SK-N-SH (cell line): ENCODE data around the gene RPL39L. TPM values are rescaled to one million over a fixed set of nuclear protein-coding genes. Genes with fewer than 3 reads are reported as not detected.

ENCODE experiments used
- CTCF ChIA-PET: fragments of 300-600, 350-600 bp; formaldehyde crosslinking; extraction: SDS; loops from one replicate; lab custom pipeline; 2021; lab: Yijun Ruan, JAX
- POLR2A ChIA-PET: fragments of 350-600 bp; sonication (Branson Sonifier 250); formaldehyde crosslinking; extraction: SDS; loops from one replicate; lab custom pipeline; 2020; ENCODE audit warnings: antibody characterized with exemption, inconsistent platforms; lab: Yijun Ruan, JAX
- DNase-seq: peaks from one replicate; pipeline ENCODE4 v3.0.0; 2012
- H2AFZ ChIP-seq: fragments of 200-600 bp; sonication (generic); 2 replicates; pipeline ENCODE4 v1.8.1; 2016; ENCODE audit warnings: antibody characterized with exemption, mild to moderate bottlenecking, low read depth
- H3F3A ChIP-seq: fragments of 200-600 bp; sonication (generic); replicated peaks from 2 replicates; pipeline ENCODE3; 2016; ENCODE audit warnings: antibody characterized with exemption, mild to moderate bottlenecking; ENCODE audit not compliant: insufficient read depth
- H3K27ac ChIP-seq, 2 experiments: fragments of 200-500 bp in 1 of 2; fragments of 200-600 bp in 1 of 2; sonication (Bioruptor generic) in 1 of 2; sonication (generic), shearing (Covaris generic) in 1 of 2; 2 replicates each; pipeline versions ENCODE4 v1.5.1 to v1.6.1; 2014 to 2016; ENCODE audit warnings: low read depth in 2 of 2, inconsistent platforms in 1 of 2, low read length in 1 of 2, mild to moderate bottlenecking in 1 of 2, mixed read lengths in 1 of 2
- H3K27me3 ChIP-seq: fragments of 200-600 bp; sonication (generic), shearing (Covaris generic); 2 replicates; pipeline ENCODE4 v1.6.1; 2016; ENCODE audit warnings: mixed run types; ENCODE audit not compliant: insufficient read depth
- H3K36me3 ChIP-seq, 2 experiments: fragments of 200-500 bp in 1 of 2; fragments of 200-600 bp in 1 of 2; sonication (Bioruptor generic) in 1 of 2; sonication (generic) in 1 of 2; replicated peaks in 1 of 2; 2 replicates each; pipeline versions ENCODE3 to v1.5.1; 2014 to 2016; ENCODE audit warnings: low read length in 1 of 2, mild to moderate bottlenecking in 1 of 2; ENCODE audit not compliant: insufficient read depth in 2 of 2, control insufficient read depth in 1 of 2
- H3K4me1 ChIP-seq, 2 experiments: fragments of 200-500 bp in 1 of 2; fragments of 200-600 bp in 1 of 2; sonication (Bioruptor generic) in 1 of 2; sonication (generic), shearing (Covaris generic) in 1 of 2; 2 replicates each; pipeline versions ENCODE4 v1.5.1 to v1.6.1; 2014 to 2016; ENCODE audit warnings: low read depth in 1 of 2, low read length in 1 of 2, mixed run types in 1 of 2; ENCODE audit not compliant: insufficient read depth in 2 of 2, control insufficient read depth in 1 of 2
- H3K4me2 ChIP-seq: fragments of 200-600 bp; sonication (generic), shearing (Covaris generic); 2 replicates; pipeline ENCODE4 v1.6.1; 2017; ENCODE audit warnings: mixed run types
- H3K4me3 ChIP-seq, 2 experiments: fragments of 200-500 bp in 1 of 2; fragments of 200-600 bp in 1 of 2; sonication (Bioruptor generic) in 1 of 2; sonication (generic), shearing (Covaris generic) in 1 of 2; 2 replicates each; pipeline versions ENCODE4 v1.5.1 to v1.8.1; 2014 to 2016; ENCODE audit warnings: low read depth in 2 of 2, inconsistent platforms in 1 of 2, low read length in 1 of 2, mild to moderate bottlenecking in 1 of 2, mixed read lengths in 1 of 2, moderate library complexity in 1 of 2
- H3K79me2 ChIP-seq: fragments of 200-600 bp; sonication (generic); 2 replicates; pipeline ENCODE4 v1.8.1; 2017; ENCODE audit warnings: mild to moderate bottlenecking; ENCODE audit not compliant: insufficient read depth
- H3K9ac ChIP-seq: fragments of 200-600 bp; sonication (generic); 2 replicates; pipeline ENCODE4 v1.6.1; 2017; ENCODE audit warnings: mixed run types
- H3K9me2 ChIP-seq: fragments of 200-600 bp; sonication (generic); 2 replicates; pipeline ENCODE4 v1.6.1; 2017; ENCODE audit warnings: mixed run types
- H3K9me3 ChIP-seq: fragments of 200-600 bp; sonication (generic); 2 replicates; pipeline ENCODE4 v1.6.1; 2017; ENCODE audit warnings: mixed run types, mild to moderate bottlenecking, moderate library complexity
- H4K20me1 ChIP-seq: fragments of 200-600 bp; sonication (generic); 2 replicates; pipeline ENCODE4 v1.6.1; 2017; ENCODE audit warnings: mild to moderate bottlenecking, mixed run types; ENCODE audit not compliant: insufficient read depth
- CHD2 ChIP-seq: fragments of 150-350 bp; IDR thresholded peaks from 2 replicates; pipeline ENCODE4 v1.6.1; 2018; ENCODE audit warnings: low read length; ENCODE audit not compliant: partially characterized antibody
- CTCF ChIP-seq: fragments of 200-600 bp; sonication (generic); IDR thresholded peaks from 2 replicates; pipeline ENCODE4 v1.6.1; 2017; ENCODE audit warnings: antibody characterized with exemption, mild to moderate bottlenecking, moderate library complexity
- EZH2phosphoT487 ChIP-seq: fragments of 200-600 bp; sonication (generic); IDR thresholded peaks from 2 replicates; pipeline ENCODE4 v1.6.1; 2017; ENCODE audit warnings: low read depth, mixed run types, mild to moderate bottlenecking, antibody characterized with exemption, moderate library complexity, borderline replicate concordance
- FOXJ3 ChIP-seq: sonication (generic); formaldehyde crosslinking; IDR thresholded peaks from 2 replicates; pipeline ENCODE4 v1.5.1; 2020; ENCODE audit warnings: mild to moderate bottlenecking, missing genetic modification reagents
- FOXM1 ChIP-seq: IDR thresholded peaks from 2 replicates; pipeline ENCODE4 v1.4.0; 2012; ENCODE audit warnings: low read depth, mild to moderate bottlenecking
- JUND ChIP-seq: IDR thresholded peaks from 2 replicates; pipeline ENCODE4 v1.4.0; 2012
- MAX ChIP-seq: IDR thresholded peaks from 2 replicates; pipeline ENCODE4 v1.4.0; 2012; ENCODE audit warnings: low read depth
- MXI1 ChIP-seq: IDR thresholded peaks from 2 replicates; pipeline ENCODE4 v1.6.1; 2012; ENCODE audit warnings: mild to moderate bottlenecking, low read depth, low read length, improper control_type of control experiment
- NFIC ChIP-seq: IDR thresholded peaks from 2 replicates; pipeline ENCODE4 v1.4.0; 2012; ENCODE audit warnings: borderline replicate concordance
- PBX3 ChIP-seq: IDR thresholded peaks from 2 replicates; pipeline ENCODE4; 2012
- POLR2AphosphoS5 ChIP-seq: IDR thresholded peaks from 2 replicates; pipeline ENCODE4 v1.6.1; 2012; ENCODE audit warnings: low read depth, low read length
- RAD21 ChIP-seq: IDR thresholded peaks from 2 replicates; pipeline ENCODE4 v1.6.1; 2012; ENCODE audit warnings: mild to moderate bottlenecking, low read length
- RCOR1 ChIP-seq: fragments of 150-350 bp; IDR thresholded peaks from 2 replicates; pipeline ENCODE4 v1.6.1; 2017; ENCODE audit warnings: antibody characterized with exemption, low read length
- RFX5 ChIP-seq: IDR thresholded peaks from 2 replicates; pipeline ENCODE4 v1.6.1; 2012; ENCODE audit warnings: mild to moderate bottlenecking, improper control_type of control experiment, low read length
- SIN3A ChIP-seq: IDR thresholded peaks from 2 replicates; pipeline ENCODE4 v1.6.1; 2012; ENCODE audit warnings: low read depth, mild to moderate bottlenecking, low read length, moderate library complexity, borderline replicate concordance
- SMC3 ChIP-seq: IDR thresholded peaks from 2 replicates; pipeline ENCODE4 v1.6.1; 2012; ENCODE audit warnings: low read depth, low read length, improper control_type of control experiment
- TAF1 ChIP-seq: IDR thresholded peaks from 2 replicates; pipeline ENCODE4 v1.6.1; 2012; ENCODE audit warnings: low read depth, mild to moderate bottlenecking, low read length, moderate library complexity, borderline replicate concordance
- TCF12 ChIP-seq: IDR thresholded peaks from 2 replicates; pipeline ENCODE4 v1.4.0; 2012
- USF2 ChIP-seq: fragments of 150-350 bp; IDR thresholded peaks from 2 replicates; pipeline ENCODE4 v1.6.1; 2017; ENCODE audit warnings: antibody characterized with exemption, low read length, low read depth, borderline replicate concordance
- YY1 ChIP-seq: IDR thresholded peaks from 2 replicates; pipeline ENCODE4 v1.4.0; 2012; ENCODE audit warnings: low read depth, mild to moderate bottlenecking
- ZBTB33 ChIP-seq: IDR thresholded peaks from 2 replicates; pipeline ENCODE4 v1.4.0; 2012; ENCODE audit warnings: low read depth, borderline replicate concordance
- whole genome bisulfite sequencing: methylation state at CpG from one replicate; pipeline ENCODE4 v1.1.6; 2017; ENCODE audit warnings: low lambda C conversion rate; 5-methylcytosine and 5-hydroxymethylcytosine counted together
- polyA plus RNA-seq, 3 experiments: library from polyadenylated mRNA; depleted of rRNA; stranded (reverse); fragments of >200 nt; gene quantifications; 2 replicates each; pipeline ENCODE4 v1.2.3, GENCODE V29; 2012

Gene RPL39L
- polyA plus RNA-seq, 1 of the 3 experiments (the other 2 are of a cell fraction): 25.3 TPM

- no peaks in the 10 kb centered on the region for H3F3A ChIP-seq
- ChIA-PET CTCF (no interaction called here), POLR2A (no interaction called here)
- H3K4me2 ChIP-seq: no peak overlapping the region
- no peak overlapping the region for H2AFZ ChIP-seq
- H3K36me3 ChIP-seq: no peaks in the 10 kb centered on the region
- H3K79me2 ChIP-seq: no peaks in the 10 kb centered on the region
- H4K20me1 ChIP-seq: no peaks in the 10 kb centered on the region
- no peaks in the 10 kb centered on the region for H3K9me3 ChIP-seq
- H3K9me2 ChIP-seq: no peaks in the 10 kb centered on the region
- H3K27ac ChIP-seq: no peak overlapping the region
- 85% methylated on average over 5 of the region's 5 CpGs for WGBS
- no peak for DNase-seq
- H3K27me3 ChIP-seq: no peaks in the 10 kb centered on the region
- H3K4me1 ChIP-seq: no peaks in the 10 kb centered on the region; a peak in 1 of 4 replicates
- no peak overlapping the region for H3K4me3 ChIP-seq
- TF ChIP-seq NFIC (no peak), ZBTB33 (no peak), CHD2 (no peak), TAF1 (no peak), PBX3 (no peak), FOXM1 (no peak), SMC3 (no peak), RFX5 (no peak), YY1 (no peak)
- H3K9ac ChIP-seq: no peak overlapping the region
Measured at GRCh38 chr3:187073581-187074098, 65.7 kb downstream of the RPL39L start.

GRCh38 chr3:187072511-187072910, 66.8 kb downstream of the RPL39L start:
- Histone ChIP-seq H3K27ac (no peak overlapping the region), H3K9me3 (no peaks in the 10 kb centered on the region), H3K4me1 (no peaks in the 10 kb centered on the region; a peak in 1 of 4 replicates), H3K36me3 (no peaks in the 10 kb centered on the region), H3K4me2 (no peak overlapping the region), H2AFZ (no peak overlapping the region), H3F3A (no peaks in the 10 kb centered on the region), H4K20me1 (no peaks in the 10 kb centered on the region), H3K9me2 (no peaks in the 10 kb centered on the region), H3K79me2 (no peaks in the 10 kb centered on the region), H3K4me3 (no peak overlapping the region), H3K9ac (no peak overlapping the region), H3K27me3 (no peaks in the 10 kb centered on the region)
- no peak for DNase-seq
- CTCF ChIA-PET: no interaction called here
- POLR2A ChIA-PET: no interaction called here
- 86% methylated on average over 5 of the region's 5 CpGs for WGBS
- TF ChIP-seq JUND (no peak), ZBTB33 (no peak), POLR2AphosphoS5 (no peak), EZH2phosphoT487 (no peak), RFX5 (no peak), CTCF (no peak), USF2 (no peak), TCF12 (no peak), RAD21 (no peak), TAF1 (no peak), FOXJ3 (CRISPR knock-in tag) (no peak), SIN3A (no peak), MXI1 (no peak), MAX (no peak), RCOR1 (no peak)
